HL-60/S4 treated with phorbol 12-myristate 13-acetate at 8.2 ng/mL for 4 days and 3 days (cell line): ENCODE measurements around the gene SIGLEC1.

Experiments
- in situ Hi-C: fragments of 300-500 bp; cut with MboI; formaldehyde crosslinking; loops from 2 replicates; pipeline ENCODE4 v1.15.0; 2022; ENCODE audit warnings: low sequenced_read_pairs

The SIGLEC1 gene

DNA sequence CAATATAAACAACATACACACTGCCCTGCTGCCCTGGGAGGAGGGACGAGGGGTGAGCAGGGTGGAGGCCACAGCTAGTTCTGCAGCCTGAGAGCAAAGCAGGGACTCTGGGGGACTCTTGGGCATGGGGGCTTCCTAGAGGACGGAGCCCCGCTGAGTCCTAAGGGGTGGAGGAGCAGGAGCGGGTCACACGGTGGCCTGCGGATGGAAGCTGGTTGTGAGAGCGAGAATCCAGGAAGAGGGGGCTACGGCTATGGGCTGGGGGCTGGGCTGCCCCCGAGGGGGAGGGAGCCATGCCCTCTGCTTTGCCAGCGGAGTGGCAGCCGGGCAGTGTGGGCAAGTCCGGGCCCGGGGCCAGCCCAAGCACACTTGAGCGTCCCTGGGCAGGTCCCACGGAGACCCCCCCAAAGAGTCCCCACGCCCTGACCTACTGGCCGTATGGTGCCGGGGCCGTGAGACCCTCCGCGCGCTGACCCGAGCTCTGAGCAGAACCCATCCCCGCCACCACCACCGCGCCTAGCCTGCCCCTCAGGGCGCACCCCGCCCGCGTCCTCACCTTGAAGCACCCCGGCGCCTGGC is 31.0 kb downstream of the SIGLEC1 start:
- in situ Hi-C loops: no loop called here

DNA sequence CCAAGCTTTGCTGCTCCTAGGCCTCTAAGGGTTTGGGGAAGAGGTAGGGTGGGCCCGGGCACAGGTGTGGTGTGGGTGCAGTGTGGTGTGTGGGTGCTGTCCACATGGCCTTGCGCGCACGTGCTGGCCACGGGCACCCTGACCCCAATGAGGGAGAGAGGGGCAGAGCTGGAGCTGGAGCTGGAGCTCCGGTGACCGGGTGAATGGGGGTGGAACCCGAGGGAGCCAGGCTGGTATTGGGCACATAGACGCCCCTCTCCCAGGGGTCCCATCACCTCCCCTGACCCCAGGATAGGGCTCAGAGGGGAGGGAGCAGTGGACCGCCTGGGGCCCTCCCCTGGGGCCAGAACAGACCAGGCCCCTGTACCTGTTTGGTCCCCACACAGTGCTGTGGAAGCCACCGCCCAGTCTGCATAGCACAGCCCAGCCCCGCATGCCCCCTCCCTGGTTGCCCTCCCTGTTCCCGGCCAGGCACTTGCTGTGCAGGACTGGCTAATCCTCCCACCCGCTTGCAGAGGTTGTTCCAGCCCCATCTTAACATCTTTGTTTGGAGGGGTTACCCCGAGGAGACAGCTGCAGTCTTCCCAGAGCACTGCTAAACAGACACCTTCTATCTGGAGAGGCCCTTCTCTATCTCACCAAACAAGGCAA is 31.6 kb downstream of the SIGLEC1 start:
- in situ Hi-C loops: no loop called here

DNA sequence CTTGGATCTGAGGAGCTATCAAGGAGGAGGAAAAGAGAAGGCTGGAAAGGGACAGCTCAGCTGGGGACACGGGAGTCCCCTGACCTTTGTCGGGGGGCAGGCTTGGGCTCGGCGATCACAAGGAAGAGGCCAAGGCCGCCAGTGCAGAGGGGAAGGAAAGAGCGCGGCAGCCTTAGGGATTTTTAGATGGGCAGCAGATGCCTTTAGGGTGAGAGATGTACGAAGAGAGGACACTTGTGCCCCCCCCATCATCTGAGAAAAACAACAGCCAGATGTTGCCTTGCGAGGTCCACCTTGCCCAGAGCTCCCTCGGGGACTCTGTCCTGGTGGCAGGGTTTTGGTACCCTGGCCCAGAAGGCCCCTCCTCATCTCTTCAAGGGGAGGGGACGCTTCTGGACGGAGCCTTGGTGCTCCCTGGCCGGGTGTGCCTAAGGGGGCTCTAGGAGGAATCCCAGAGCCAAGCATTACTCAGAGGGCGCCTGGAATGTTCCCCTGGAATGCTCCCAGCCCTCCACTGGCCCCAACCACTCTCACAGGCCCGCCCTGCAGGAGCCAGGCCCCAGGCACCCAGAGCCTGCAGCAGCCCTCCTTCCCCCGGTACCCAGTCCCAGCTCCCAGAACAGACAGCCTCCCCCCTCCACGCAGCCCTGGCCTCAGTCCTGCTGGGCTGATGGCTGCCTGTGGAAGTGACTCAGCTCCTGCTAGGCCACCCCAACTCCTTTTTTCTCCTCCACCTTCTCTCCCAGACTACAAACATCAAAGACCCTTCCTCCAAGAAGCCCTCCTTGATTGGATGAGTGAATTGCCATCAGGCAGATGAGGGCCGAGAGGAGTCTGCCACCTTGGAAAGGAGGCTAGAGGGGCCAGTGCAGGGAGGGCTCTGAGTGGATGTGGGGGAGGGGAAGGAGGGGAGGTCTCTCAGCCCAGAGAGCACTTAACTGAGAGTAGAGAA is 32.4 kb downstream of the SIGLEC1 start:
- in situ Hi-C loops: no loop called here

DNA sequence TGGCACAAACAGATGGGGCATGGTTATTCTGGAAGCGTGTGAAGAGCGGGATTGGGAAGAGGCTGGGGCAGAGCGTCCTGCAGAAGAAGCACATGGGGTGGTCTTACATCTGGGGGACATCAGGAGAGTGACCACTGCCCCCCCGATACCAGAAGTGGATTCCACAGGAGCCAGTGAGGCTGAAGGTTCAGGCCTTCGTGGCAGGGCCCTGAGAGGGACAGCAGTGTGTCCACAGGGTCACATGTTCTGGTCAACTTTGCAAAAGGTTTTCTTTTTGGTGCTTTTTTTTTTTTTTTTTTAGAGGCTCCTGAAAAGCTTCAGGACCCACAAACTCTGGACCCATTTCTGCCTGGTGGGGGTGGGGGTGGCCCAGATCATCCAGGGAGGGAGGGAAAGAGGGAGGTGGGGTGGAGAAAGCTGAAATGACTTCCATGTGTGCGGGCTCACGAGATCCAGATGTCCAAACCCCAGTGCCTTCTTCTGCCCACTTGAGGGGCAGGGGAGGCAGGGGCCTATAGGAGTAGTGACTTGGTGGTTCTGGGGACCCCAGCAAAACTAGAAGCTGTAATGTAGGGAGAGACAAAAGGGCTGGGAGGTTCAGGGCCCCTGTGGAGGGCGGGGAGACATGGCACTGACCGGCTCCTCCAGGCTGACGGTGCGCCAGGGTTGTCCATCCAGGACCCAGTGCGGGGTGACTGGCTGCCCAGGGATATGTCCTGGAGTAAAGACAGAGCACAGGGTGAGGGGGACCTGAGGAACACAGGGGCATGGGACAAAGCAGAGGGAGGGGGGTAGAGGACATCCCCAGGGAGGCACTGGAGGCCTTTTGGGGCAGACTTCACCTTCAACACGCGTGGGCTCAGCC is 33.3 kb downstream of the SIGLEC1 start:
- in situ Hi-C loops: no loop called here

DNA sequence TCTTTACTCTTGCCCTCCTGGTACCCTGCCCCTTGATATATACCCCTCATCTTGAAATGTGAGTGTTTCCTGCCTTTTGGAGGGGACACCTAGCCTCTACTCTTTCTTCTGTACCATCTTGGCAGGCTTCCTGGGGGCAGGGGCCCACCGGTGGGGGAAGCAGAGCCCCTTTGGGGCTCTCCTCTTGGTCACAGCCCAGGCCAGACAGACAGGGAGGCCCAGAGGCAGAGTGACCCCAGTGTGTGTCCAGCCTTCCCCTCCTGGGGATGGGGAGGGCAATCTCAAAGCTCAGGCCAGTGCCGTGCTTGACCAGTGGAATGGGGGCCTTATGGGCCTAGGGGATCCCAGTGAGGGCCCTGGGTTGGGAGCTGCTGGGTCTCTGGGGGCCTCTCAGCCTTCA is 34.2 kb downstream of the SIGLEC1 start:
- in situ Hi-C loops: no loop called here

DNA sequence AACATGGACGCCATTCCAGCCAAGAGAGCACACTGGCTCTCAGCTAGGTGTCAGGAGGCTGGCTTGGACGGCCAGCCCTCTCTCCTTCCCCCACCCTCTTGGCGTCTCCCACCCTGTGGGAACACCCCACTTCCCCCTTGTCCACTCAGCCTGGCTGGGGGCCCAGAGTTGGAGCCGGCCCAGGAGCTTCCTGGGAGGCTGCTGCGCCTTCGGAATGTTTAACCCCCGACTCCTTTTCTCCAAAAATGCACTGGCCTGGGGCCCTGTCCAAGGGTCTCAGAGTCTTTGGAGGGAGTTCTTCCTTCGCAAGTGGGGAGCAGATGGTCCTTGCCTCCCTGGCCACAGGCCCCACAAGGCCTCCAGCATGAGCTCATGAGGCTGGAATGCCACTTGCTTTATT is 34.7 kb downstream of the SIGLEC1 start:
- in situ Hi-C loops: no loop called here

DNA sequence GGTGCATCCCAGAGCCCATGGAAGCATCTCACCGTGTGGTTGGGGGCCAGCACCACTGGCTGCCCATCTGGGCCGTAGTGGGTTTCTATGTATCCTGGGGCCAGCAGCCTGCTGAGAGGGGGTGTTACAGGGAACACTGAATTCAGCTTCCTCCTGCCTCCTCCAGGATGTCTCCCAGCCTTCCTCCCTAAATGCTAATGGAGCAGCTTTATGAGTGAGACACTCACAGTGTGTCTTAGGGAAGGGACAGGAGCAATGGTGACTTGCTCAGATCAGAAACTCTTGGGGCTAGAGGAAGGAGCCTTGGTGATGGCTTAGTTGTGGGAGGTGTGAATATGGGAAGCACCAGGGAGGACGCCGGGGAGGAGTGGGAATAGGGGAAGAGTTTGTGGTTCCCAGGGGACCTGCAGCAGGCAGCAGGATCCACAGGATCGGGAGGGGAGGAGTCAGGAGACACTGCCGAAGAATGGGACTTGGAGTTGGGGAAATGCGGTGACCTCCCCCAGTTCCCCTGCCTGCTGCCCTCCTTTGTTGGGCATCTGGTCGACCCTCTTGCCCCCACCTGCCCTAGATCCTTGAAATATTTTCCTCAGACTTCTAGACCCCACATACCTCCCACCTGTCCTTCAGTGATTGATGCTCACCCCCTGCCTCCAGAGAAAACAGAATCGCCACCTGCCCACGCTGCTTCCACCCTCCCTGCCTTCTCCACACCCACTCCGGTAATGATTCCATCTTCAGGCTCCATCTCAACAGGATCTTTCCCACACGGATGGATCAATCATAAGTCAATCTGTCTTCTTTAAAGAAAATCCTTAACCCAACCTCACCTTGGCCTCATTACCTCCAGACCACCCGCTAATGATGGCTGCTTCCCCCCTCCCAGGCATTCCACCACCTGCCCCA is 37.2 kb downstream of the SIGLEC1 start:
- in situ Hi-C loops: no loop called here

DNA sequence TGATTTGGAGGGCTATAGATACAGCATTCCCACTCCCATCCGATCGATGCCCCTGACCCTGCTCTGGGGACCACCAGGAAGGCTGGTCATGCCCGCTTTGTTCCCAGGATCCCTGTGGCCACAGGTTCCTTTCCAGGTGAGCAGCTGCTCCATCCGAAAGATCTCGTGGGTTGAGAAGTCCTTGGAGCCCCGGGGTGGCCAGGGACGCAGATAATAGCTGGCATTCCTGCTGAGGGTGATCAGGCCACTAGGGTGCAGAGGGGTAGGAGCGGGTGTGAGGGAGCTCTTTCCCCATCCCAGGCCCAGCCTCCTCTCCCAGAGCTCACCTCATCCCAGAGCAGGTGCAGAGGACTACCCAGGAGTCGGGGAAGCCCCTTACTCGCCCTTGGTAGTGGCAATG is 38.0 kb downstream of the SIGLEC1 start:
- in situ Hi-C loops: no loop called here

DNA sequence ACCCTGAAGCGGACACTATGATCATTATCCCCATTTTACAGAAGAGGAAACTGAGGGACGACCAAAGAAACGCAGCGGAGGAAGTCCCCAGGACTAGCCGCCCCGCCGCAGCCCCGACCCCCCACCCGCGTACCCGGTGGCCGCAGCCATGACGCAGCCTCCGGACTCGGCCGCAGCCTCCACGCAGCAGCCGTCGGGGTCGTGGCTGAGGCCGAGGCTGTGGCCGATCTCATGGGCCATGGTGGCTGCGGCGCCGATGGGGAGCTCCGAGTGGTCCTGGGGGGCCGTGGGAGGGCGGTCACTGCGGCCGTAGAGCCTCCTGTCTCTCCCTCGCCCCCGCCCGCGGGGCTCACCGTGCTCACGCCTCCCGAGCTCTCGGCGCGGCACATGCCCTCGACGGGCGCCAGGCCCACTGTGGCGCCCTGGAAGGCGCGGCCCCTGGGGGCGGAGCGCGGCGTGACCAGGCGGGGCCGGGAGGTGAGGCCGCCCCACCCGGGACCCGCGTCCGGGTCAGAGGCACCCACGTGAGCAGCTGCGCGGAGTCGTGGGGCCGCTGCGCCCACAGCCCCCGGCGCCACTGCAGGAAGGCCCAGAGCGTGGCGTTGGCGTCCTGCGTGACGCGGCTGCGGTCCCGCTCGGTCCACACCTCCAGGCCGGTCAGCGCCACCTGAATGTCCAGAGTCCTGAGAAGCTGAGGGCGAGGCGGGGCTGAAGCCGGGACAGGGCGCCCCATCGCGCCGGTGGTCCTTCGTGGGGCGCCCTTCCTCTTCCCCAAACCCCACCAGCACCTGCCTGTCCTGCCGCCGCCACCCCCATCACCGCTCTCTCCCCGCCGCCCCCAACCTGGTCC is 39.0 kb downstream of the SIGLEC1 start:
- in situ Hi-C loops: no loop called here

DNA sequence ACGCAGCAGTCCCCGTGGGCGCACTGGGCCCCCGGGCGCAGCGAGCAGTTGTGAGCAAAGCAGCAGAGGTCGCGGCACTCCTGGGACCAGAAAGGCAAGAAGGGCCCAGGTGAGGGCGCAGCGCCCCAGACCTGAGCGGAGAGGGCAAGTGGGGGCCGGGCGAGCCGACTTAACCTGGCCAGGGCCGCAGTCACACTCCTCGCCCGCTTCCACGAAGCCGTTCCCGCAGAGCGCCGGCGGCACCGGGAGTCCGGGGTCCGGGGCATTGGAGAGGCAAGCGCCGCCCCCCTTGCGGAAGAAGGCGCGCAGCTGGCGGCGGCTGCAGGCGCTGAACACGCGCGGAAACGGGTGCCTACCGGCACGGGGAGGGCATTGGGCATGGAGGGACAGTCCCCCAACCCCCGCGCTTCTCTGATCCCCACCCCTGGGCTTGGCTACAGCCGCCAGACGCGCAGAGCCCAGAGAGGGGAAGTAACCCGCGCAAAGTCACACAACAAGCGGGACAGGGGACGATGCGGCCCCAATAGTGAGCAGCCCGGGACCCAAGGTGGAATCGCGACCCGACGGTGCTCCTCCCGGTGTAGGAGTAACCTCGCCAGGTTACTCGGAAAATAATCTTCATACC is 39.7 kb downstream of the SIGLEC1 start:
- in situ Hi-C loops: no loop called here

DNA sequence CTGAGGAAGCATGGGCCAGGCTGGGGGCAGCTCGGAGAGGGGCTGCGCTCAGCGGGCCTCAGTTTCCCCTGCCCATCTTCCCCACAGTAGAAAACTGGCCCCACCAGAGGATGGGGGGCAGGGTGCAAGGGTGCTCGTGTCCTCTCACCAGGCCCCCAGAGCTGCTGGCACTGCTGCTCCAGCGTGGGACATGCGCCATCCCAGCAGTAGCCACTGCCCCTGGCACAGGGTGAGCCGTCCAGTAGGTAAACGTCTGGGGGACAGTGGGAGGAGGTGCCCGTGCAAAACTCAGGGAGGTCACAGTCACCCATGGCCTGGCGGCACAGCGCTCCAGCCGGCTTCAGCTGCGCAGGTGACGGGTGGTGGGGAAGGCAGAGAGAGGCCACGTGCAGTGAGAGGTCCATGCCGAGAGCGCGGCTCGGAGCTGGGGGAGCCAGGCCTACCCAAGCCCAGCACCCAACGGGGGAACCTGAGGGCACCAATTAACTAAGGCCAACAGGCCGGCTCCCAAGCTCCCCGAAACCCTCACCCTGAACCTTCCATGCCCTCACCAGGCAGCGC is 40.3 kb downstream of the SIGLEC1 start:
- in situ Hi-C loops: no loop called here

DNA sequence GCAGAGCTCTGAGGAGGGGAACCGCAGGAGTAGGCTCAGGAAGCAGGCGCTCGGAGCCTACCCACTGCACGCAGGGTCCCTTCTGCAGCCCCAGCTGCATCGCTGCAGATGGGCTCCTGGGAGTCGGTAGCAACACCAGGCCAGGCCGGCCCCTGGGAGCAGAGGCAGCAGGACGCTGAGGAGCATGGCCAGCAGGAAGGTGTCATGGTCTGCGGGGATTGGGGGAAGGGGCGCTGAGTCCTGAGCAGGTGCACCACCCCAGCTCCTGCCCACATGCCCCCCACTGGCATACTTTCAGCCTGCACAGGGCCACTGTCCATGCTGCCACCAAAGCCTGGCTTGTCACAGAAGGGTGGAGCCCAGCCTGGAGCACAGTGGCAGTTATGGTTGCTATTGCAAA is 41.5 kb downstream of the SIGLEC1 start:
- in situ Hi-C loops: no loop called here

DNA sequence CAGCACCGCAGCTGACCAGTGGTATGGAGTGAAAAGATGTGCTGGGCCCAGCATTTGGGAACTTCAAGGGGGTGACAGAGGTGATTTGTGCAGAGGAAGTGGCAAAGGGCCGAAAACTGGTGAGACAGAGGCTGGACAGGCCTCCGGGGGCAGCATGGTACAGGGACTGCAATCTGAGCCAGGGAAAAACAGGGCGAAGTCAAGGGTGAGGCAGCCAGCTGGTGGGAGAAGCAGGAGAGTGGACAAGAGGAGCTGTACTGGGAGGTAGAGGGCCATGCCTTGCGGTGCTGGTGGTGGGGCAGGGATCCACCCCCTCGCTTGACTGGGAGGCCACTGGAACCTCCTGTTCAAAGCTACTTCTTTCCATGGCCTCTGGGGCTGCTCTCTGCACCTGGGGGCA is 41.9 kb downstream of the SIGLEC1 start:
- in situ Hi-C loops: no loop called here

DNA sequence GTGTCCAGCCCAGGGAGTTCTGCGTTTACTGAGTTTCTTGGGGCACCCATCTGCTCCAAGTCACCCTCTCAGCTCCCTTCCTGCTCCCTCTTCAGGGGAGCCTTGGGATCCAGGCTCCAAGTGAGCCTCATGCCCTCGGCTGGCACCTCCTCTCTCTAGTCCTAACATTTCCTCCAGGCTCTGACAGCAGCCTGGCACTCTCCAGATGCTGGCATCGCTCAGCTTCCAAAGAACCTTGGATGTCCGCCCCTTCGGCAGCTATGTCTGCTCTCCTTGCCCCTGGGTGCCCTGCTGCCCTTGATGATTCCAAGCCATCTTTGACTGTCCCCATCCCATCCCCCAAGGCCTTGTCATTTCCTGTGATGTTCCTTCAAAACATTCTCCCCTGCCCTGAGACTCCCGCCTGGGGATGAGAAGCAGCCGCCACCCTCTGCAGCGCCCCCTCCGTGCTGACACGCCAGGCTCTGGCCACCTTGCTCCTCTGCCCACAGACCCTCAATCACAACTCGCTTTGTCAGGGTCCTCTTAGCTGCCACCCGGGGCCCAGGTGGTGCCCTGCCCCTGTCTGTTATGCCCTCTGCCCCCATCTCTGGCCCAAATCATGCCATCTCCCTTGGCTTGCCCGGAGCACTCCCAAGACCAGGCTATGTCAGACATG is 42.6 kb downstream of the SIGLEC1 start:
- in situ Hi-C loops: no loop called here

DNA sequence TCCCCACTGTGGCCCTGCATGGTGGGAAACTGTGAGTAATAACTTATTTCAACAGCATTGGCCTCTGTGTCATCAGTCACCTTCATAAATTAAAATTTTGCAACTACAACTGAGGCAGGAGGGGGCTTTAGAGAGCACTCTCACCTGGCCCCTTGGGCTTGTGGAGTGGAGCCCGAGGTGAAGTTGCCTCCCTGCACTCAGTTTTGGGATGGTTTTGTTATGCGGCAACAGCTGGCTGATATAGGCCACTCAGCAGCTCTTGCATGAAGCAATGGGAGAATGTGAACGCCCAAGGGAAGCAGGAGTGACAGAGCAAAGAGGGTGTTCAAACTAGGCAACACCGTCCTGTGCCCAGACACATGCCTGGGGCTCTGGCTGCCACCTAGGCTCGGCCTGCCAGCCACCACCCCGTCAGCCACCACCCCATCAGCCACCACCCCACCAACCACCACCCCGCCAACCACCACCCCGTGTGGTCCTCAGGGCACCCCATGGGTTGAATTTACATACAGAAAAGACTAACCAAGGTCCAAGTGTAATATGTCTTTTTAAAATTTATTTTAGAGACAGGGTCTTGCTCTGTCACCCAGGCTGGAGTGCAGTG is 44.9 kb downstream of the SIGLEC1 start:
- in situ Hi-C loops: no loop called here

DNA sequence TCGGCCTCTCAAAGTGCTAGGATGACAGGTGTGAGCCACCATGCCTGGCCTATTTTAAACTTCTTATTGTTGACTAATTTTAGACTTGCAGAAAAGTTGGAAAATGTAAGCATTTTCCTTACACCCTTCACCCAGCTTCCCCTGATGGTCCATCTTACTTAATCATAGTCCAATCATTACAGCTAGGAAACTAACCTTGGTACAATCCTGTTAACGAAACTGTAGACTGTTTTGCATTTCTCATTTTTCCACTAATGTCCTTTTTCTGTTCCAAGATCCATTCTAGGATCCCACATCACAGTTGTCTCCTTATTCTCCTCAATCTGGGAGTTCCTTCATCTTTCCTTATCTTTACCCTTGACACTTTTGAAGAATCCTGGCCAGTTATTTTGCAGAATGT is 48.5 kb downstream of the SIGLEC1 start:
- in situ Hi-C loops: no loop called here

DNA sequence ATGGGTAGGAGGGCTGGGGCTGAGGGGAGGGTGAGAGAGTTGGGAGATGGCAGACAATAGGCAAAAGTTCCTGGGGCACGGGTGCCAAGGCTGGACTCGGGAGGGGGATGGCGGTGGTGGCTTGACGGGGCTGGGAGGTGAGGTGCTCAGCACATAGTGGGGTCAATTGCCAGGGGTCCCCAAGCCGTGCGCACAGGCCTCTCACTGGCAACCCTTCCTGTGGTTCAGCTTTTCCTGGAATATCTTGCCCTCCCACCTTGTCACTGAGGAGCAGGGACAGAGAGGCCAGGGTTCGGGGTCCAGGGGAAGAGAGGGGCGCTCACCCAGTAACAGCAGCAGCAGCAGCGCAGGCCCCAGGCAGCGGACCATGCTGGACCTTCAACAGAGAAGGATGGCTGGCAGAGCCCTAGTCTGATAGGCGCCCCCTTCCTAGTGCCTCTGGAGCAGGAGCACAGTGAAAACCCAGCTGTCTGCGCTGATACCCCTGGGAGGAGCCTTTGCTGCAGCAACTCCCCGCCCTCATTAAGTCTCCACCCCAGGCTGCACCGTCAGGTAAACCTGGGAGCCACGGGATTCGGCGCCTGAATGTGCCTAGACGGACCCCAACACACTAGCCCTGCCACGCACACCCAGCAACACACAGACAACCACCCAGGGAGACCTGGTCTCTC is 49.2 kb downstream of the SIGLEC1 start, which contains the start of gene GFRA4:
Gene GFRA4, minus strand, starts transcription at position 369 of the 671 bp plus-strand sequence. Its CDS starts 0 bp downstream, at position 369.
- in situ Hi-C loops: no loop called here
